ENCODE measurements around the gene ZNF420.

The ZNF420 gene

GRCh38 chr19:37136111-37136510, 57.9 kb downstream of the ZNF420 start:
- Histone ChIP-seq H3K27ac (ENCODE audit: low read length) (no peak overlapping the region), H4K20me1 (ENCODE audit: insufficient read depth, low read length) (no peaks in the 10 kb centered on the region), H2AFZ (ENCODE audit: low read depth, low read length) (no peak overlapping the region), H3K9ac (ENCODE audit: low read length) (no peak overlapping the region), H3K9me3 (ENCODE audit: insufficient read depth, low read length) (peaks cover 51% of the 10 kb centered on the region), H3K4me2 (ENCODE audit: low read length) (no peak overlapping the region), H3K27me3 (ENCODE audit: low read depth, low read length) (no peaks in the 10 kb centered on the region), H3K79me2 (ENCODE audit: low read length) (no peaks in the 10 kb centered on the region), H3K4me1 (ENCODE audit: low read length) (no peaks in the 10 kb centered on the region), H3K36me3 (replicated peaks; ENCODE audit: low read depth, low read length) (peaks cover 14% of the 10 kb centered on the region), H3K4me3 (ENCODE audit: low read length) (no peak overlapping the region)
- TF ChIP-seq EZH2phosphoT487 (IDR thresholded peaks at IDR 0.05; ENCODE audit: low read depth) (no peak), CTCF (IDR thresholded peaks at IDR 0.05; ENCODE audit: low read depth, low read length) (no peak)

- no peak overlapping the region for H3K4me3 ChIP-seq (ENCODE audit: low read length)
- TF ChIP-seq EZH2phosphoT487 (IDR thresholded peaks at IDR 0.05; ENCODE audit: low read depth) = no peak
- no peak for TF ChIP-seq CTCF (IDR thresholded peaks at IDR 0.05; ENCODE audit: low read depth, low read length)
- no peaks in the 10 kb centered on the region for H3K4me1 ChIP-seq (ENCODE audit: low read length)
- H3K4me2 ChIP-seq (ENCODE audit: low read length) = no peak overlapping the region
- H3K79me2 ChIP-seq (ENCODE audit: low read length) = no peaks in the 10 kb centered on the region
- H3K9ac ChIP-seq (ENCODE audit: low read length) = no peak overlapping the region
- no peaks in the 10 kb centered on the region for H4K20me1 ChIP-seq (ENCODE audit: insufficient read depth, low read length)
- no peak overlapping the region for H3K27ac ChIP-seq (ENCODE audit: low read length)
- H3K27me3 ChIP-seq (ENCODE audit: low read depth, low read length) = no peaks in the 10 kb centered on the region
- H2AFZ ChIP-seq (ENCODE audit: low read depth, low read length) = no peak overlapping the region
- peaks cover 25% of the 10 kb centered on the region for H3K36me3 ChIP-seq (replicated peaks; ENCODE audit: low read depth, low read length)
- peaks cover 13% of the 10 kb centered on the region for H3K9me3 ChIP-seq (ENCODE audit: insufficient read depth, low read length)
Measured at GRCh38 chr19:37148214-37148613, 70.0 kb downstream of the ZNF420 start.

- Histone ChIP-seq H3K4me1 (ENCODE audit: low read length) (no peaks in the 10 kb centered on the region), H3K36me3 (replicated peaks; ENCODE audit: low read depth, low read length) (peaks cover 54% of the 10 kb centered on the region), H3K9me3 (ENCODE audit: insufficient read depth, low read length) (peaks cover 28% of the 10 kb centered on the region), H3K4me2 (ENCODE audit: low read length) (no peak overlapping the region), H3K27me3 (ENCODE audit: low read depth, low read length) (no peaks in the 10 kb centered on the region), H2AFZ (ENCODE audit: low read depth, low read length) (no peak overlapping the region), H3K9ac (ENCODE audit: low read length) (no peak overlapping the region), H4K20me1 (ENCODE audit: insufficient read depth, low read length) (no peaks in the 10 kb centered on the region), H3K27ac (ENCODE audit: low read length) (no peak overlapping the region), H3K79me2 (ENCODE audit: low read length) (no peaks in the 10 kb centered on the region), H3K4me3 (ENCODE audit: low read length) (no peak overlapping the region)
- TF ChIP-seq EZH2phosphoT487 (IDR thresholded peaks at IDR 0.05; ENCODE audit: low read depth) = no peak
- TF ChIP-seq CTCF (IDR thresholded peaks at IDR 0.05; ENCODE audit: low read depth, low read length) = no peak
Measured at GRCh38 chr19:37160153-37160552, 81.9 kb downstream of the ZNF420 start.

- peaks cover 49% of the 10 kb centered on the region for H3K36me3 ChIP-seq (replicated peaks; ENCODE audit: low read depth, low read length)
- H2AFZ ChIP-seq (ENCODE audit: low read depth, low read length) = no peak overlapping the region
- H3K4me2 ChIP-seq (ENCODE audit: low read length) = no peak overlapping the region
- no peaks in the 10 kb centered on the region for H3K27me3 ChIP-seq (ENCODE audit: low read depth, low read length)
- no peak overlapping the region for H3K9ac ChIP-seq (ENCODE audit: low read length)
- no peaks in the 10 kb centered on the region for H3K79me2 ChIP-seq (ENCODE audit: low read length)
- H4K20me1 ChIP-seq (ENCODE audit: insufficient read depth, low read length) = no peaks in the 10 kb centered on the region
- TF ChIP-seq EZH2phosphoT487 (IDR thresholded peaks at IDR 0.05; ENCODE audit: low read depth) (no peak), CTCF (IDR thresholded peaks at IDR 0.05; ENCODE audit: low read depth, low read length) (no peak)
- H3K4me1 ChIP-seq (ENCODE audit: low read length) = no peaks in the 10 kb centered on the region
- H3K27ac ChIP-seq (ENCODE audit: low read length) = no peak overlapping the region
- no peaks in the 10 kb centered on the region; the same call in 1 of the 2 replicates for H3K9me3 ChIP-seq (ENCODE audit: insufficient read depth, low read length)
- H3K4me3 ChIP-seq (ENCODE audit: low read length) = no peak overlapping the region
Measured at GRCh38 chr19:37165635-37166034, 87.4 kb downstream of the ZNF420 start.
